Esophagus muscularis mucosa (tissue), 4 donors: ENCODE results near the gene DEFB128.

ENCODE experiments used
- EP300 ChIP-seq: sonication (generic); formaldehyde crosslinking; IDR thresholded peaks from one replicate; pipeline ENCODE4 v1.6.1; 2017; ENCODE audit warnings: antibody characterized with exemption
- POLR2A ChIP-seq: fragments of 450-650 bp; IDR thresholded peaks from one replicate; pipeline ENCODE4 v1.6.1; 2017; ENCODE audit warnings: antibody characterized with exemption, moderate library complexity, mild to moderate bottlenecking, low read depth
- TF ChIP-seq, protein P1 (sequence below), 3 experiments: fragments of 200-600 bp in 2 of 3; fragments of 450-650 bp in 1 of 3; sonication (generic) in 2 of 3; IDR thresholded peaks; one replicate each; pipeline ENCODE4 v1.5.1; 2017 to 2019; ENCODE audit warnings: antibody characterized with exemption in 3 of 3, mild to moderate bottlenecking in 2 of 3, moderate library complexity in 1 of 3

DNA sequence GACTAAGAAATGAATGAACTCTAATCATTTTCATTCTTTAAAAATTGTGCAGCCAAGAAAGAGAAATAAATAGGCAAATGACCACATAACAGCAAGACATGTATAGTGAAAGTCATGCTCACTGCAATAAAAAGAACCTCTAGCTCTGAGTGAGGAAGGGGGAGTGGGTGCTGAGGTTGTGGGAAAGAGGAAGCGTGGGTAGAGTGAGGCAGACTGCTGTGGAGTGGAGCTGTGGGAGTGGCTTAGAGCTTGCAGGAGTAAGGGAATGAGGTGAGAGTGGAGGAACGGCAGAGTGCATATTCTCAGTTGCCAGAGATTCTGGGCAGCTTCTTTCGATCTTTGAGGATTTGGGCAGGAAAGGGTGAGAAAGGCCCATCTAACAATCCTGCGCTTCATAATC is 48.0 kb upstream of the DEFB128 start:
- TF ChIP-seq POLR2A (no peak), EP300 (no peak)
- TF ChIP-seq, protein P1, sequence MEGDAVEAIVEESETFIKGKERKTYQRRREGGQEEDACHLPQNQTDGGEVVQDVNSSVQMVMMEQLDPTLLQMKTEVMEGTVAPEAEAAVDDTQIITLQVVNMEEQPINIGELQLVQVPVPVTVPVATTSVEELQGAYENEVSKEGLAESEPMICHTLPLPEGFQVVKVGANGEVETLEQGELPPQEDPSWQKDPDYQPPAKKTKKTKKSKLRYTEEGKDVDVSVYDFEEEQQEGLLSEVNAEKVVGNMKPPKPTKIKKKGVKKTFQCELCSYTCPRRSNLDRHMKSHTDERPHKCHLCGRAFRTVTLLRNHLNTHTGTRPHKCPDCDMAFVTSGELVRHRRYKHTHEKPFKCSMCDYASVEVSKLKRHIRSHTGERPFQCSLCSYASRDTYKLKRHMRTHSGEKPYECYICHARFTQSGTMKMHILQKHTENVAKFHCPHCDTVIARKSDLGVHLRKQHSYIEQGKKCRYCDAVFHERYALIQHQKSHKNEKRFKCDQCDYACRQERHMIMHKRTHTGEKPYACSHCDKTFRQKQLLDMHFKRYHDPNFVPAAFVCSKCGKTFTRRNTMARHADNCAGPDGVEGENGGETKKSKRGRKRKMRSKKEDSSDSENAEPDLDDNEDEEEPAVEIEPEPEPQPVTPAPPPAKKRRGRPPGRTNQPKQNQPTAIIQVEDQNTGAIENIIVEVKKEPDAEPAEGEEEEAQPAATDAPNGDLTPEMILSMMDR (IDR thresholded peaks at IDR 0.05) = no peak
